ENCODE results near the gene NTRK1.

Gene NTRK1

DNA sequence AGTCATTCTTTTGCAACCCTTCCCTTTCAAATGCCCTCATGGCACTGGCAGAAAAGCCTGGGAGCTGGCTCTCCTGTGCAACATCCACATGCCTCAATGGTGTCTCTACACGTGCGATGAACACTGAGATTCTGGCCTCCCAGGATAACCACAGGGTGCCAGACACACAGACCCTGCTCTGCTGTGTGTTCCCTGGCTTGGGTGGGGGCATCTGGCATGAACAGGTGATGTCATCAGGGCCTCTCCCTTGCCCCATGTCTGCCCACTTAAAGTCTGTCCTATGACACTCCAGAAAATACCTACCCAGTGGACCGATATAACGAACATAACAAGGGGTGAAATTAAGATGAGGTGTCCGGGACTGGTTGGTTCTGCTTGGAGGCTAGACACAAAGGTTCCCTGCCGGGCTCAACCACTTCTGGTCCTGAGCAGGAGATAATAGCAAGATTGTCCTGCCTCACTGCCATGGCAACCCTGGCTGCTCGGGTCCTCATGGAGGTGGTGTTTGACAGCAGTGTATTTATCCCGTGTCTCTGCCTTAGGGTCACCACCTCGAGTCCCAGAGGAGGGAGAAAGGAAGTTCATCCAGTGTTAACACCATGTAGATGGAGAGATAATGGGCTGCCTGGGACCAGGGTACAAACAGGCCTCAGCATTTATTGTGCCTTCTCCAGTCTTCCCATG lies 21.1 kb upstream of the NTRK1 start:
- no peak for DNase-seq

DNA sequence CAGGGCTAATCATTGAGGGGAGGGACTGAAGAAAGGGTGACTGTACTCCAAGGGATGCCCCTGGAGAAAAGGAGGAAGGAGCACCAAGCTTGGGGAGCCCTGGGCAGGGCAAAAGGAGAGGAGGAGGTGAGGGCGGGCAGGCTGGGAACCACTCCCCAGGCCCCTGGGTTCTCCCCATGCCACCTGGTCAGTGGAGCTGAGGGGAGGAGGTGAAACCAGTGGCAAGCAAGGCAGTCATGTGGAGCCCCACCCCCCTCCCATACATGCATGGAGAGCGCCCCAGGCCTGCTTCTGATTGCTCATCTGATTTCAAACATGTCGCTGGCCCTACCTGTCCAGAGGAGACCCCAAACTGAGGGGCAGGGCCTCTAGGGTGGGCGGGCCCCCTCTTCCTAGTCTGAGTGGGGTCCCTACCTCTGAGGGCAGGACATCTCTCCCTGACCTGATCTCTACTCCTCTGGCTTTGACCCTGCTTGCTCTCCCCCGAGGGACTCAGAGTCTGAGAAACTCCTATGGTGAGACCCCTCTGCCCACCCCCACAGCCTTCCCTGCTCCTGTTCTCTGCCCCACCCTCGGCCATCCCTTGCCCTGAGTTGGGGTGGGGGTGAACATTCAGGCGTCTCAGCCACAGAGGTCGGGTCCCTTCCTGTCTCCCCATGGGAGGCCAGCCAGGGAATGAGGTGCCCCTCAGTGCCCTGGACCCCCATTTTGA lies 20.3 kb upstream of the NTRK1 start:
- DNase-seq: no peak

DNA sequence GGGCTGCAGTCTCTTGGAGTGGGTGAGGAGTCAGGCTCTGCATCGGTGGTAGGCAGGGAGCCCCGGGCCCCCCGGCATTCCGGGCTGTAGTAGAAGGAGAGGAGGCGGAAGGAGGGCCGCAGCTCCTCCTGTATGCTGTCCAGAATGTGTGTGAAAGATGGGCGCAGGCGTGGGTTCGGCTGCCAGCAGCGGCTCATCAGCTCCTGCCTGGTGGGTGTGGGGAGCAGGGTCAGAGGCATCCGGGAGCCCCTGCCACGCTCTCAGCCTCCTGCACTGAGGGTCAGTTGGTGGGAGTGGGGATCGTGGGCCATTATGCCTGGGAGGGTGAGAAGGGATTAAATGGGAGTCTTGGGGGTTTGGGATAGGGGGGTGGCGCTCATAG lies 19.8 kb upstream of the NTRK1 start:
- DNase-seq: no peak

DNA sequence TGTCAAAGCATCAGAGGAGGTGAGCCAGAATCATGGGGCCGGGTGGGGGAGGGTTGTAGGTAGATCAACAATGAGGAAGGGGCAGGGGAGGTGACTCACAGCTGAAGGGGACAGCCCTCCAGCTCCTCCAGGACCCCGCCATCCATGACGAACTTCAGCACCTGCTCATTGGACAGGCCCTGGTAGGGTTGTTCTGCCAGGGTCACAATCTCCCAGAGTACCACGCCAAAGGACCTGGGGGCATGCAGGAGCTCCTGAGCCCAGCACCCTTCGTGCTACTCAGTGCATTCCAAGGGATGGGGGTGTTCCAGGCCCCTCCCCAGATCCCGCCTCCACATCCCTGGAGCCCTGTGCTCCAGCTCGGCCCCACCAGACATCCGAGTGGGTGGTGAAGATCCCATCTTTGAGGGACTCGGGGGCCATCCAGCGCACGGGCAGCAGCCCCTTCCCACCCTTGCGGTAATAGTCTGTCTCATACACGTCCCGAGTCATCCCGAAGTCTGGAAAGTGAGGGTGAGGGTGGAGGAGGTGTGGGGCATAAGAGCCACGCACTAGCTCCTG lies 19.3 kb upstream of the NTRK1 start:
- no peak for DNase-seq

DNA sequence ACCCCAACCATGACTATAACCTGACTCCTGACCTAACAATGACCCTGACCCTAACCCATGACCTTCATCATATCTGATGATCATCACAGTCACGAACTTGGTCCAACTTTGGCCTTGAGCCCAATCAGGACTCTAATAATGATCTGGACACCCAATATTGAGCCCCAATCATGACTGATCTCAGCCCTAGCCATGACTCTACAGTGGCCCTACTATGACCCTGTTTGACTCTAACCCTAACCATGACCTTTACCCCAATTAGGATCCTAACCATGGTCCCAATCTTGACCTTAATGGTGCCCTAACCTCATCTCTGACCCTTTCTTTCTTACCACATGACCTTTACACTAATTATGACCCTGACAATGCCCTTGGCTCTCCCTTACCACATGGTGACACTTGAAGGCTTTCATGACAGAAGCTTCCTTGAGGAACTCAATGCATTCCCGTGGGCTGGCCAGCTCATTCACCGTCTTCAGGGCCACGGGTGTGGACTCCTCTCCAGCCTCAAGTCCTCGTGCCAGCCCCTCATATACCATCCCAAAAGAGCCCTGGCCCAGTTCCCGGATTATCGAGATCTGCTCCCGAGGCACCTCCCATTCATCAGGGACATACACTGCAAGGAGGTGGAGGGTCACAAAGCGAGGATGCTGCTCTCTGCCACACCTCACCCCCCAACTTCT lies 17.9 kb upstream of the NTRK1 start:
- DNase-seq: peak in 1 of 2 experiments; percentile 16

DNA sequence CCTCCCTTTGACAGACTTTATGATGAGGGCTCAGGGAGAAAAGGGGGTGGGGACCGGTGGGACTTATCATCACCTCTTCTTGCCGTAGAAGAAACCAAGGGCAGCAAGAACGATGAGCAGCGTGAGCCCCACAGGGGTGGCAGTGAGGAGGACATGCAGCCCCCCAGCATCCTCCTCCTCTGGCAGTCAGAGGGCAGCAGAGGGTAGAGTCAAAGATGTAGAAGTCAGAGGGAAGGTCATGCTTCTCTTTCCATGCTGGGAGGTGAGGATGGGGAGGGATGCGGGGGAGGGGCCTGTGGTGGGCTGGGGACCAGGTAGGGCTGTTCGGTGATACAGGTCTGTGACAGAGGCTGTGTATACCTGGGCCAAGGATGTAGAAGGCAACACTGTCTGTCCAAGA lies 16.6 kb upstream of the NTRK1 start:
- no peak for DNase-seq

DNA sequence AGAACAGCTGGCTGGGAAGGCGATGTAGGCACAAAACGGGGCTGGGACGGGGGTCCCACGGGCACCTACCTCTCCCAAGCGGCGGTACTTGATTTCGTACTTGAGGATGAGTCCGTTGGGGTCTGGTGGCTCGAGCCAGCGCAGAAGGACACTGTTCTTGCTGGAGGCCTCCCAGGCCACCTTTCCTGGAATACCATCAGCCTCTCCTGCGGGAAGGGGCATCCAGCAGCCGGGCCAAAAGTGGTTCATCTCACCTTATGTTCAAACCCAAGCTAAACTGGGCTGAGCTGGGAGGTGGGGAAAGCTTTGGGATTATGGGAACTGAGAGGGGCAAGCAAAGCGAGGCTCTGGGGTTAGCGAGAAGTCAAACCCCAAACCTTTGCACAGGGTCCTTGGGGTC lies 16.0 kb upstream of the NTRK1 start:
- DNase-seq: no peak

DNA sequence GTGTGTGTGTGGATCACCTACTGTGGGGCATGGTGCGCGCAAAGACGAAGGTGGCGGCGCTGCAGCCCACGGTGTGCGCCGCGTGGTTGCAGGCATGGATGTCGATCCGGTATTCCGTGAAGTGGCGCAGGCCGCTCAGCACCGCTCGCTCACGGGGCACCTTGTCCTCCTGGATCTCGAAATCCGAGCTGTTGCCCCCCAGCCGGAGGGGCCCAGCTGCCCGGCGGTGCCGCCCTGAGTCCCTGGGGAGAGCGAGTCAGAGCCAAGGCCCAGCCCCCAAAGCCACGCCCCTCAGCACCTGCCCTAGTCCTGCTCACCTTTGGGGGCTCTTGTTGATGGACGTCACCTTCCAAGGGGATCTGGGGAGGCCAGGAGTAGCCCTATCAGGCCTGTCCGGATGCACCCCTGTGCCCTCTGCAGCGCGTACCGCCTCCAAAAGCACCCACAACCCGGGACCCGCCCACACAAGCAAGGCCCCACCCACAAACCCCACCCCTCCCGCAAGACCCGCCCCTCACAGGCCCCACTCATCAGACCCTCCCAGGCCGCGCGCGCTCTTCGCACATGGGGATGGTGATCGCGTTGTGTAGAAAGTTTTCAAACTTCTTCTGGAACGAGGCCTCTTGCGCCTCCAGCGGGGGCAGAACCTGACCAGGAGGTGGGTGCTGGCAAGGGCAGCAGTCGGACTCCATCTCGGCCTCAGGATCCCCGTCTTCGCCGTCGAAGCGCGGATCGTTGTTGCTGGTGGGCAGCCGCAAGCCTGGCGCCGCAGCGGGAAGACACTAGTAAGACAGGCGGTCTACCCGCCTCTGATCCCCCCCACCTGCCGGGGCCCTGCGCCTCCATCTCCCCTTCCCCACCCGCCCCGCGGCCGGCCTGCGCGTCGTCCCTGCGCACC lies 15.4 kb upstream of the NTRK1 start:
- no peak for DNase-seq

DNA sequence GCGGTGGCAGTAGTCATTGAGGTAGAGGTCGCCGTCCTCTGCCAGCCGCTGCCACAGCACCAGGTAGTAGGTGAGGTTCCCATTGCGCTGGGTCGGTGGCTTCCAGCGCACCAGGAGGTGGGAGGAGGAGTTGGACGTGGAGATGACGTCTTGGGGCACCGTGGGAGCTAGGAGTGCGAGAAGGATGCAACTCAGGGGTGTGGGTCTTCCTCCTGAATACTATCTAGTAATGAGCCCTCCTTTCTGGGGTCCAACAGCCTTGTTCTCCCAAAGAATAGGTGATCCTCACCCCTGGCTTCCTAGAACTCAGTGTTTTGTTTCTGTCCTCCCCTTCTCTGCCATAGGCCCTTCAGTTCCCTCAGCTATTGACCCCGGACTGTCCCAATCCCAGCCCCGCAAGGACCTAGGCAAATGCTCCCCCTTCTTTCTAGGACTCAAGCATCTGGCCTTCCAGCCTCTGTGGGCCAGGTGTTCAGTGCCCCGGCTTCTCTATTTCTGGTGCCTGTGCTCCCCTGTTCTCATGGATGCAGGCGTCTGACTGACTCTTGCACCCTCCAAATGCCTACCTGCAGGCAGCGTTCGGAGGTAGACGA lies 14.6 kb upstream of the NTRK1 start:
- DNase-seq: no peak

DNA sequence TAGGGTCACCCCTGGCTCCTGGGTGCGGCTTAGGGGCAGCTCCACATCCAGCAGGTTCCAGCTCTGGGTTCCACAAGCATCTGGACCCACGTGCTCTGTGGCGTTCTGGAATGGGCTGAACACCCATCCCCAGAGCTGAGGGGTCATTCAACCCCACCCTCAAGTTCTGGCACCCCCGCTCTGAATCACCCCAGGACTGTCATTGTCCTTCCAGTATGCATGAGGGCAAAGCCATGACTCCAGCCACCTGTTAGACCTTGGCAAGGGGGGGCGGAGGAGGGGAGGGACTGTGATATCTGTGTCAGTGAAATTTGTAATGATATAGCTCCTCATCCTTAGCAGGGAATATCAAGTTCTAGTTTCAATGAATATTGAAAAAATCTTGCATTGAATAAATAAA lies 14.0 kb upstream of the NTRK1 start:
- DNase-seq: no peak

DNA sequence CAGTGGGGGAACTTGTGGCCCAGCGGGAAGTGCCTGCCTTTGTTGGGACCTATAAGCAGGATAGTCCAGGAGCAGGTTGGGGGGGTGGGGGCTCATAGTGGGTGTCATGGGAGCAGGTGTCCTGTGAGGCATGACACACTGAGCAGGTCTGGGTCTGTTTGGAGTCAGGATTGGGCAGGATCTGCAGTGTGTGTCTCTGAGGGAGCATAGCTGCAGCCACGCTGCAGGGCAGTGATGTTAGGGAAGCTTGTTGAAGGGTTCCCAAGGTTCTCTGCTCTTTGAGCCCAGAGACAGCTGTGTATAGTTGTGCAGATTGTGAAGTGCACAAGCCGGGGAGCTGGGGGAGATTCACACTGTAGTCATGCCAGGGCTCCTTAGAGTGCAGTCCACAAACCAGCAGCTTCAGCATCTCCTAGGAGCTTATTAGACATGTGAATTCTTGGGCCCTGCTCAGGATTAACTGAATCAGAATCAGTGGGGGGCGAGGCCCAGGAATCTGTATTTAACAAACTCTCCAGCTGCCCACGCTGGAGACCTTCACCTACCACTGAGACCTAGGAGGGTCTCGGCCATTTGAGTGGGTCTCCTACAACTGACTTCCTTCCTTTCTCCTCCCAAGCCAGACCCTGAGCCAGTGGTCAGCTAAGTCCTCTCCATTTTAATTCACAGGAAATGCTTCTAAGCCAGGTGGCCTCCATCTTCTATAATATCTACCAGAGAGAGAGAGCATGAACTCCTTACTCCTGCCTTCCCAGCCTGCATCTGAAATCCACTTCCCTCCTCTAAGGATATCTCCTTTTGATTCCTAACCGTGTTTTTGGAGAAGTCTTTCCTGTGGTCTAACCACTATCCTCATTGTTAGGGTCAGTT lies 12.8 kb upstream of the NTRK1 start:
- DNase-seq: no peak

DNA sequence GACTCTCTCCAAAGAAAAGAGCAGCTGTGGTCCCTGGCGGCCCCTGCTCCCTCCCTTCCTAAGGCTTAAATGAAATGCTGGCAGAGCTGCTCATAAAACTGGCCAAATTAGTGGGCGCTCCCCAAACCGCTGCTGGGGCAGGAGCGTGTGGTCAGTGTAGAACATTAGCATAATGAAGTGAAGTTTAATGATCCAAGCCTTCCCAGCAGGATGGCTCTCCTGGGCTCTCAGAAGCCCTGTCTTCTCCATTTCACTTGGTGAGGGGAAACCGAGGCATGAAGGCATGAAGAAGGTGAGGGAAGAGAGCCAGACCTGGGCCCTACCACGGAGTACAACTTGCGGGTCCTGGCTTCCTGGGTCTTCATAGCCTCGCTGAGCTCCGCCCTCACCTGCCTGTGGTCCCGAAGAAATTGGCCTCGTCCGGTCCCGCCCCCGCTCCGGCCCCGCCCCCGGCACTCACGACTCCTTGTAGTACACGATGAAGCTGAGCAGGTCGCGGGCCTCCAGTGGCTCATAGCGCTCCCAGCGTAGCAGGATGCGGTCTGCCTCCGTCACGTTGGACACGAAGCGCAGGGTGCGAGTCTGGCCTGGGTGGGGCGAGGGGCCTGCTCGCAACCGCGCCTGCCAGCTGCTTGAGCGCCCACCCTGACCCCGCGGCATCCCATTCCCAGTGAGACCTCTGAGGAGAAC lies 12.1 kb upstream of the NTRK1 start:
- DNase-seq: no peak

DNA sequence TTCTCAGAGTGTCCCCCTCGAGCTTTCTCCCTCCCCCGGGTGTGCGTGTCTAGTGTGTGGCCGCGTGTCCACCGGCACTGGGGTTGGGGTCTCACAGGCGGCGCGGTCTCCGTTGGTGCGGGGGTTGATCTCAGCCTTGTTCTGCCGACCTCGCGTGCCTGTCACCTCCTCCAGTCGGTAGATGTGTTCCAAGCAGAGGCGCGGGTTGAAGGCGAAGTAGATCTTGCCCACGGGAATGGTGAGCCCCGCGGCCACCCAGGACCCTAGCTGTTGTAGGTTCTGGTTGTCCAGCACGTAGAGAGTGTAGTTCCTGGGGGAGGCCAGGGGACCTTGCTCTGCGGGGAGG lies 11.5 kb upstream of the NTRK1 start:
- DNase-seq: no peak

DNA sequence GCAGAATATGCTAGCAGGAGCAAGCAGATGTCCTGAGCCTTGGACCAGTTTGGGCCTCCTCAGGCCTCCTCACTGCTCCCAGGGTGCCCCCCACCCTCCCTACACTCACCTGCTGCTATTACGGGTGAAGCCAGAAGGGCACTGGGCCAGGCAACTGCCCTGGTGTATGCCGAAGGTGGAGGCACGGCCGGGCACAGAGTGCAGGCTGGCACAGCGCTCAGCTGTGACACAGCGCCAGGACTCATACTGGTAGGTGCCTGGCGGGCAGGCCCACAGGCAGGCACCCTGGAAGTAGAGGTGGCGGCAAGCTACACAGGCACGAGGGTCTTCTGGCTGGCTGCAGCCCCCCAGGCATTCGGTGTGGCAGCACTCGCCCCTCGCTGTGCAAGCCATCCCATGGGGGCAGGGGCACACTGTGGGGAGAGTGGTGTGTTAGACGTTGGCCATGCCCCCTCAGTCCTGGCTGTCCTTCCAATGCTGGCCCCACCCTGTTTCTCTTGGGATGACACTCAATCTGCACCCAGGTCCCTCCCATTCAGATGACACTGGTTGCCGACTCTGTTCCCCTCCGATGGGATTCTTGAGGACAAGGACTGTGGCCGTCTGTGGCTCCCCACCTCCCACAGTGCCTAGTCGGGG lies 8.8 kb upstream of the NTRK1 start:
- DNase-seq: peak; percentile 65 to 84

DNA sequence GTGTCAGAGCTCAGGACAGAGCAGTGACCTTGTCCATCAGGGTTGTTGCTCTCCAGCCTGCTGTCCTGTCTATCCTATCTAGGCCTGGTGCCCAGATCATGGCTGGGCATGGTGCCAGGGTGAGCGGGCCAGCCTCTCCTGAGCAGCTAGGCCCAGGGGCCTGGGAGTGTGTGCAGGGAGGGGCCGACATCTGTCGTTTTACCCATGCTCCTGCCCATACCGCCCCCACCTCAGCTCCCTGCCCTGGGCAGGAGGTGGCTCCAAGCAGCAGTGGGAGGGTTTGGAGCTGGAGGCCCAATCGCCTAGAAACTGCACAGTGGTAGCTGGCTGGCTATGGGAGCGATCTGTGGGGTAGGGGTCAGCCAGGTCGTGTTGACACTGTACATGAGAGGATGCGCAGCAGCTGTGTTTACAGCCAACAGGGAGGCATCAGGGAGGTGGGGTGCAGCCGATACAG lies 8.2 kb upstream of the NTRK1 start:
- DNase-seq: peak; percentile 84 to 98

DNA sequence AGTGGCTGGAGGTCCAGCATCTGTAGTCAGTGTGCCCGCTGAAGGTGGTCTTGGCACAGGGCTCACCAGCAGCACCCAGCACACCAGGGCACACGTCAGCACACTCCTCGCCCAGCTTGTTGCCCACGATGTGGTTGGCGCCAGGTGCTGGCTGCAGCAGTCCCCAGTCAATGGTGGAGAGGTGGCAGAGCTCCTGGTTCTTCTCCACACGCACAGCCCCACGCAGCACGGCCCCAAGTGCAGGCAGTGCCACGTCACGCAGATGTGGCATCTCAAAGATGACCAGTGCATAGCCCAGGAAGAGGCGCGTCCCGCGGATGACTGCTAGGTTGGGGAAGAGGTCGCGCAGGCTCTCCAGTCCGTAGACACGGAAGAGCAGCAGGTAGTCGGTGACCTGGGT lies 6.9 kb upstream of the NTRK1 start:
- DNase-seq: no peak

DNA sequence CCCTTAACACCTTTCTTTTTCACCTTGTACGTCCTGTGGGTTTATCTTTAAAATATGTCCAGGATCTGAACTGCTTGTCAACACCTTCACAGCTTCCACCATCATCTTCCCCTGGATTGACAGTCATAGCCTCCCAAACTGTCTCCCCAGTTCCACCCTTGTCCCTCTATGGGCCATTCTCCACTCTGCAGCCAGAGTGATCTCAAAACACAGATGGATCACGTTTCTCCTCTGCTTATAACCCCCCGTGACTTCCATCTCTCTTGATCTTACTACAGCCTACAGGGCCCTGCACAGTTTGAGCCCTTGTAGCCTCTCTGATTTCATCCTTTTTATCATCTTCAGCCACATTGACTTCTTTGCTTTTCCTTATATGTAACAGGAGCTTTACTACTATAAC lies 6.0 kb upstream of the NTRK1 start:
- DNase-seq: no peak

DNA sequence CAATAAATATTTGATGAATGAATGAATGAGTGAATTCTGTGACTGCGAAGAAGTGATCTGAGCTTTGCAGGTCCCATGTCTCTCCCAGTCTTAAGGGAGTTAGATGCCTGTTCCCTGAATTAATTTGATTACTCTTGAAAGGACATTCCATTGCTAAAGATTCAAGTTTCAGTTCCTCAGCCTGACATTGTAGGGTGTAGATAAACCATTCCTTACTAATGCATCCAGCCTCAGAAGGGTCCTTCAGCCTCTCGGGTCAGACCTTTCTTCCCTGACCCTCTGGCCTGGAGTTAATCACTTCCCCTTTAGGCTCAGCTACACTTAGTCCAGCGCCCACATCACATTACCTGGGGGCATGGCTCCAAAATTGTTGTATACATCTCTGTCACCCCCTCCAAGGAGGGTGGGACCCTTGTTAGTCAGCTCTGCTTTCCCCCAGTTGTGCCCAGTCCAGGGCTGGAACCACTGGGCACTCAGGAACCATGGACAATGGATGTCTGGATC lies 4.3 kb upstream of the NTRK1 start:
- DNase-seq: no peak

DNA sequence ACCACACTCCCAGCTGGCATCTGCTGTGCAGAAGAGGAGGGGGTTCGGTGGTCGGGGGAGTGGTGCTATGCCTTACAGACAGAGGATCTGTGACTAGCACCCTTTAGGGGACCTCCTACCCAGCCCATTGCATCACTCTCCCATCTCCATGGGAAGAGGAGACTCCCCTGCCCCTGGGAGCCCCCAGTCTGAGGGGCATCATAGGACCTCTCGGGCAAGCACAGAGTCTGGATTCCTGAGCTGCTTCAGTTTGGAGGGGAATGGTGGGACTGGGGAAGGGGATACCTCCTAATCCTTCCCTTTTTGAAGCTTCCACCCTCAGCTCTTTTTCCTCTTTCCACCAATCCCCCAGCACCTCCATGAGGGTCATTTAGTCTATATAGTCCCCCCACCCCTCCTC lies 3.1 kb upstream of the NTRK1 start:
- DNase-seq: no peak

DNA sequence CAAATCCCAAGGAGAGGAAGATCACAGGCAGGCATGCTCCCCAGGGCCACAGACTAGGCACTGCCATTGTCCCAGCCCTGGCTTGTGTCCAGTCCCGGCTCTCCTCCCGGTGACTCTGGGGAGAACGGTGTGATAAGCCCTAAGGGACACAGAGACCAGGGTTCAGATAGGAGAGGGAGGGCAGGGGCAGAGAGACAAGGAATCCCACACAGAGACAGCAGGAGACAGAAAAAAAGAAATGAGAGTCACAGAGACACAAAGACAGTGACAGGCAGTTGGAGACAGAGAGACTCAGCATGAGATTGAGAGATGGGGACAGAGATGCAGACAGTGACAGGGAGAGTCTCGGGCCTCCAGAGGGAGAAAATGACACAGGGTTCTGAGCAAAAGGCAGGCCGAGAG lies 2.1 kb upstream of the NTRK1 start:
- DNase-seq: no peak

Measured in NCI-H446 (cell line).